ENCODE data around the gene SPPL2B. TPM values are rescaled to one million over a fixed set of nuclear protein-coding genes. Genes with fewer than 3 reads are reported as not detected.

SPPL2B gene
- total RNA-seq, 1 donor, result 32.6 TPM

GRCh38 chr19:2309734-2310362, 18.6 kb upstream of the SPPL2B start:
- peak; percentile 92 for DNase-seq (ENCODE audit: insufficient read length, low spot score, missing footprints)
- no peak overlapping the region for H3K27ac ChIP-seq (ENCODE audit: low read depth, low read length)
- H3K4me2 ChIP-seq (ENCODE audit: insufficient read depth, low read length), result no peak overlapping the region
- H3K4me3 ChIP-seq (ENCODE audit: insufficient read depth, low read length), result no peak overlapping the region
- H4K20me1 ChIP-seq (ENCODE audit: insufficient read depth, low read length), result peaks cover 12% of the 10 kb centered on the region
- peaks cover 8% of the 10 kb centered on the region for H3K4me1 ChIP-seq (ENCODE audit: insufficient read depth, low read length)
- H3K36me3 ChIP-seq (ENCODE audit: insufficient read depth, low read length), result no peaks in the 10 kb centered on the region
- H3K9me3 ChIP-seq (ENCODE audit: low read depth, low read length), result no peaks in the 10 kb centered on the region
- no peak overlapping the region for H2AFZ ChIP-seq (ENCODE audit: low read length)
- H3K27me3 ChIP-seq (ENCODE audit: insufficient read depth, low read length), result peaks cover 34% of the 10 kb centered on the region
- no peak for TF ChIP-seq CTCF (IDR thresholded peaks at IDR 0.05; ENCODE audit: extremely low read depth, low read depth, low read length)
- no peaks in the 10 kb centered on the region for H3K79me2 ChIP-seq (ENCODE audit: insufficient read depth, low read length)

GRCh38 chr19:2311093-2311492, 17.4 kb upstream of the SPPL2B start:
- no peak for TF ChIP-seq CTCF (IDR thresholded peaks at IDR 0.05; ENCODE audit: extremely low read depth, low read depth, low read length)
- no peak for DNase-seq (ENCODE audit: insufficient read length, low spot score, missing footprints)
- no peaks in the 10 kb centered on the region for H3K36me3 ChIP-seq (ENCODE audit: insufficient read depth, low read length)

DNA sequence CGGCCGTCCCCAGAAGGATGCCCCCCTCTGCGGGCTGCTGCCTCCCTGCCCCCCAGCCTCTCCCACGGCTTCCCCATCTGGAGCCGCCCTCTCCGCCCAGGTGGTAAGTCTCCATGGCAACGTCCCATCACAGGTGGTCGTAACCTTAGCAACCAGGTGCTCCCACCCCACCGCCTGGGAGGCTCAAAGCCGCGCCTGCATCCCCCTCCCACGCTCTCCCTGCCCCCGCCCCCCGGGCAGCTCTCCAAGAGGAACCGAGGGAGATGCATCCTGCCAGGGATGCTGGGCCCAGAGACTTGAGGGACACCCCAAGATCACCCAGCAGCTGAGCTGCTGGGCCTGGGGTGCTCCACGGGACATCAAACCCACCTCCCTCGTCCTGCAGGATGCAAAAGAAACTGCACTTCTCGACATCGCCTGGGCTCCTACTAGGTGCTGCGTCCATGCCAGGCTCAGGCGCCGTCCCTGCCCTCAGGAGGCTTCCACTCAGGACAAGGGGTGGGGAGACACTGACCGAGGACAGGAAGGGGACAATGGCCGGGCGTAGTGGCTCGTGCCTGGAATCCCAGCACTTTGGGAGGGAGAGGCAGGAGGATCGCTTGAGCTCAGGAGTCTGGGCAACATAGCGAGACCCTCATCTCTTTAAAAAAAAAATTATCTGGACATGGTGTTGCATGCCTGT, 15.5 kb upstream of the SPPL2B start:
- no peak overlapping the region for H3K4me2 ChIP-seq (ENCODE audit: insufficient read depth, low read length)
- H3K79me2 ChIP-seq (ENCODE audit: insufficient read depth, low read length), result no peaks in the 10 kb centered on the region
- H2AFZ ChIP-seq (ENCODE audit: low read length), result no peak overlapping the region
- no peak overlapping the region for H3K27ac ChIP-seq (ENCODE audit: low read depth, low read length)
- TF ChIP-seq CTCF (IDR thresholded peaks at IDR 0.05; ENCODE audit: extremely low read depth, low read depth, low read length), result no peak
- peaks cover 2% of the 10 kb centered on the region for H4K20me1 ChIP-seq (ENCODE audit: insufficient read depth, low read length)
- peaks cover 10% of the 10 kb centered on the region for H3K4me1 ChIP-seq (ENCODE audit: insufficient read depth, low read length)
- H3K36me3 ChIP-seq (ENCODE audit: insufficient read depth, low read length), result no peaks in the 10 kb centered on the region
- DNase-seq (ENCODE audit: insufficient read length, low spot score, missing footprints), result no peak
- H3K9me3 ChIP-seq (ENCODE audit: low read depth, low read length), result no peaks in the 10 kb centered on the region
- H3K4me3 ChIP-seq (ENCODE audit: insufficient read depth, low read length), result no peak overlapping the region
- H3K27me3 ChIP-seq (ENCODE audit: insufficient read depth, low read length), result peaks cover 16% of the 10 kb centered on the region

More at GRCh38 chr19:2311093-2311492, 17.4 kb upstream of the SPPL2B start:
- Histone ChIP-seq H2AFZ (ENCODE audit: low read length) (no peak overlapping the region), H3K79me2 (ENCODE audit: insufficient read depth, low read length) (no peaks in the 10 kb centered on the region), H4K20me1 (ENCODE audit: insufficient read depth, low read length) (peaks cover 6% of the 10 kb centered on the region), H3K27ac (ENCODE audit: low read depth, low read length) (no peak overlapping the region), H3K9me3 (ENCODE audit: low read depth, low read length) (no peaks in the 10 kb centered on the region), H3K4me2 (ENCODE audit: insufficient read depth, low read length) (no peak overlapping the region), H3K4me1 (ENCODE audit: insufficient read depth, low read length) (peaks cover 9% of the 10 kb centered on the region), H3K4me3 (ENCODE audit: insufficient read depth, low read length) (no peak overlapping the region), H3K27me3 (ENCODE audit: insufficient read depth, low read length) (peaks cover 33% of the 10 kb centered on the region)

DNA sequence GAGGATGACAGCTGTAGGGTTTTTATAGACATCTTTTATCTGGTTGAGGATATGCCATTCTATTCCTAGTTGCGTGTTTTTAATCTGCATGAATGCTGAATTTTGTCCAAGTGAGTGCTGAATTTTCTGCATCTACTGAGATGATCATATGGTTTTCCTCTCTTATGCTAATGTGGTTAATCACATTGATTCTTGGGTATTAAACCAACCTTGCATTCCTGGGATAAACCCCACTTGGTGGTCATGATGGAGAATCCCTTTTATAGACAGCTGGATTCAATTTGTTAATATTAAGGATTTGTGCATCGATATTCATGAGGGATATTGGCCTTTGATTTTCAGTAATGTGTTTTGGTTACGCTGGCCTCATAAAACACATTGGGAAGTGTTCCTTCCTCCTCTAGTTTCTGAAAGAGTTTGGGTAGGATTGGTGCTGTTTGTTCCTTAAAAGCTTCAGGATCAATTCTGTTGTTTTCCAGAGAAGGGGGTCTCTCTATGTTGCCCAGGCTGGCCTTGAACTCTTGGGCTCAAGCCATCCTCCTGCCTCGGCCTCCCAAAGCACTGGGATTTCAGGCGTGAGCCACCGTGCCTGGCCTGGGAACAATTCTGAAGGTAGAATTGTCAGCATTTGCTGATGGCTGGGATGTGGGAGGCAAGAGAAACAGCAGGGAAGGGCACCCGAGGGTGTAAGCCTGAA, 13.2 kb upstream of the SPPL2B start:
- Histone ChIP-seq H4K20me1 (ENCODE audit: insufficient read depth, low read length) (no peaks in the 10 kb centered on the region), H3K27ac (ENCODE audit: low read depth, low read length) (no peak overlapping the region), H3K9me3 (ENCODE audit: low read depth, low read length) (no peaks in the 10 kb centered on the region), H2AFZ (ENCODE audit: low read length) (peak overlapping the region; percentile 60), H3K4me2 (ENCODE audit: insufficient read depth, low read length) (peak overlapping the region; percentile 66), H3K4me1 (ENCODE audit: insufficient read depth, low read length) (peaks cover 7% of the 10 kb centered on the region), H3K79me2 (ENCODE audit: insufficient read depth, low read length) (no peaks in the 10 kb centered on the region), H3K27me3 (ENCODE audit: insufficient read depth, low read length) (peaks cover 2% of the 10 kb centered on the region), H3K4me3 (ENCODE audit: insufficient read depth, low read length) (no peak overlapping the region), H3K36me3 (ENCODE audit: insufficient read depth, low read length) (no peaks in the 10 kb centered on the region)
- TF ChIP-seq CTCF (IDR thresholded peaks at IDR 0.05; ENCODE audit: extremely low read depth, low read depth, low read length), result no peak
- DNase-seq (ENCODE audit: insufficient read length, low spot score, missing footprints), result no peak

Data from osteoblast (primary cell).